HFF-Myc (cell line): Measurements from ENCODE around the gene DDX27.

Experiments
- DNase-seq: peaks from one replicate; pipeline ENCODE4 v3.0.0-alpha.2; 2011; ENCODE audit warnings: low read depth; ENCODE audit errors: extremely low read depth
- H3K4me3 ChIP-seq: replicated peaks from 2 replicates; pipeline ENCODE4 v1.5.1; 2011; ENCODE audit warnings: low read depth, mild to moderate bottlenecking, control low read depth, low read length
- TF ChIP-seq, protein P1 (sequence below): IDR thresholded peaks from 2 replicates; pipeline ENCODE4 v1.5.1; 2012; ENCODE audit warnings: mild to moderate bottlenecking, low read depth, low read length, control low read depth; ENCODE audit errors: missing control alignments

DDX27 gene

DNA sequence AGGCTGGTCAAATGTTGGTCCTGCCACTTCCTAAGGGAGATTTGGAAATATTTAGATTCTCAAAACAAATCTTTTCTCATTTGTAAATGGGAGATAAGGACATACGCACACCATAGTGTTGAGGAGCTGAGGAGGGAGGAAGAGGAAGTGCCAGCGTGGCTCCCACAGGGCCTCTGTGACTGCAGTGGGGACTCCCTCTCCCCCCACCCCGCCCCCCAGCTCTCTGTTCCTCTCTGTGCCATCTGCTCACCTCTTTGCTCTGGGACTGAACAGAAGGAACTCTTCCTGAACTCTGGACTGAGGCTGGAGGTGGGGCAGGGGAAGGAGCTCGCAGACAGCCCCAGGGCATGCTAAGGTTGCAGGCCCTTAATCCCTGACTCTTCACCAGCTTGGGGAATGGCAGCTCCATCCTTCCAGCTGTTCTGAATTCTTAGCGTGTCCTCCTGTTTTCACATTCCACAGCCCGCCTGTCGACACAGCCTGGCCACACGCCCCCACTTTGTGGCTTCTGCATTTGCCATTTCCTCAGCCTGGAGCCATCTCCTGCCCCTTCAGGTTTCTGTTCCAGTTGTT lies 11.4 kb downstream of the DDX27 start:
- H3K4me3 ChIP-seq: no peak overlapping the region
- no peak for DNase-seq
- TF ChIP-seq, protein P1, sequence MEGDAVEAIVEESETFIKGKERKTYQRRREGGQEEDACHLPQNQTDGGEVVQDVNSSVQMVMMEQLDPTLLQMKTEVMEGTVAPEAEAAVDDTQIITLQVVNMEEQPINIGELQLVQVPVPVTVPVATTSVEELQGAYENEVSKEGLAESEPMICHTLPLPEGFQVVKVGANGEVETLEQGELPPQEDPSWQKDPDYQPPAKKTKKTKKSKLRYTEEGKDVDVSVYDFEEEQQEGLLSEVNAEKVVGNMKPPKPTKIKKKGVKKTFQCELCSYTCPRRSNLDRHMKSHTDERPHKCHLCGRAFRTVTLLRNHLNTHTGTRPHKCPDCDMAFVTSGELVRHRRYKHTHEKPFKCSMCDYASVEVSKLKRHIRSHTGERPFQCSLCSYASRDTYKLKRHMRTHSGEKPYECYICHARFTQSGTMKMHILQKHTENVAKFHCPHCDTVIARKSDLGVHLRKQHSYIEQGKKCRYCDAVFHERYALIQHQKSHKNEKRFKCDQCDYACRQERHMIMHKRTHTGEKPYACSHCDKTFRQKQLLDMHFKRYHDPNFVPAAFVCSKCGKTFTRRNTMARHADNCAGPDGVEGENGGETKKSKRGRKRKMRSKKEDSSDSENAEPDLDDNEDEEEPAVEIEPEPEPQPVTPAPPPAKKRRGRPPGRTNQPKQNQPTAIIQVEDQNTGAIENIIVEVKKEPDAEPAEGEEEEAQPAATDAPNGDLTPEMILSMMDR: no peak

DNA sequence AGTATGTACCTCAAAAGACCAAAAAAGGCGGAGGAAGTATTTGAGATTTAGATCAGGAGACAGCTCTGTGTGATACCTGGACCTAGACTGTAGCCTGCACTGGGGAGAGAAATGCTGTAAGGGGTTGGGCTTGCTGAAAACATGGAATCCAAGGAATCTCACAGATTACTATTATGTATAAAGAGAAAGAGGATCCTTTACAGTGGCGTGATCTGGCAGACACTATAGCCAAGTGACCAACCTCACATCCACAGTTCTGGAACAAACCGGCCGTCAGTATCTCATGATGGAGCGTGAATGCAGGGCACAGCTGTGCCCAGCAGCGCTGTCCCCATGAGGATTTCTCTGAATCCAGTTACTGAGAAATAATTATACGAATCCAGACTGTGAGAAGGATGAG lies 12.3 kb downstream of the DDX27 start:
- TF ChIP-seq, protein P1: no peak
- H3K4me3 ChIP-seq: no peak overlapping the region
- no peak for DNase-seq

DNA sequence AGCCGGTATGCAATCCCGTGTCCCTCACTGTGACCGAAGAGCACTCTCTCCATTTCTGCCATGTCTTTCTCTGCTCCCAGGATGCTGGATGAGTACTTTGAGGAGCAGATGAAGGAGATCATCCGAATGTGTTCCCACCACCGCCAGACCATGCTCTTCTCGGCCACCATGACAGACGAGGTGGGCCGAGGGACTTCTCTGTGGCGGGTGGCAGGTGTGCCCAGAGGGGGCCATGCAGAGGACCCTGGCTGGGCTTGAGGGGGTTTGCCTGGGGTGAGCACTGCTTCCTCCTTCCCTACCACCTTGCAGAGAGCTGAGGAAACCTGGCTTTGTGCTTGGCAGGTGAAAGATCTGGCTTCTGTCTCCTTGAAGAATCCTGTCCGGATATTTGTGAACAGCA lies 14.0 kb downstream of the DDX27 start:
- H3K4me3 ChIP-seq: no peak overlapping the region
- DNase-seq: no peak
- TF ChIP-seq, protein P1: no peak

DNA sequence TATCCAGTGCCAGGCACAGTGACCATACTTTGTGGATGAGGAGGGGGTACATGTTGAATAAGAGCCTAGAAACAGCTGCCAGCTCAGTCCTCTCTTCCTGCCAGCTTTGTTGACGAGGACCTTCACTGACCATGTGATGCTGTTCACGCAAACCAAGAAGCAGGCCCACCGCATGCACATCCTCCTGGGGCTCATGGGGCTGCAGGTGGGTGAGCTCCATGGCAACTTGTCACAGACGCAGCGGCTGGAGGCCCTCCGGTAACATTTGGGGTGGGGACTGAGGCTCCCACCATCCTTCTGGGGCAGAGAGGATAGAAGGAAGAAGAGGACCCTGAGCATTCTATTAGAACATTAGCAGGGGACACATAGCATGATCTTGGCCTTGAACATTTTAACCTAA lies 15.6 kb downstream of the DDX27 start:
- H3K4me3 ChIP-seq: no peak overlapping the region
- no peak for DNase-seq
- TF ChIP-seq, protein P1: no peak

DNA sequence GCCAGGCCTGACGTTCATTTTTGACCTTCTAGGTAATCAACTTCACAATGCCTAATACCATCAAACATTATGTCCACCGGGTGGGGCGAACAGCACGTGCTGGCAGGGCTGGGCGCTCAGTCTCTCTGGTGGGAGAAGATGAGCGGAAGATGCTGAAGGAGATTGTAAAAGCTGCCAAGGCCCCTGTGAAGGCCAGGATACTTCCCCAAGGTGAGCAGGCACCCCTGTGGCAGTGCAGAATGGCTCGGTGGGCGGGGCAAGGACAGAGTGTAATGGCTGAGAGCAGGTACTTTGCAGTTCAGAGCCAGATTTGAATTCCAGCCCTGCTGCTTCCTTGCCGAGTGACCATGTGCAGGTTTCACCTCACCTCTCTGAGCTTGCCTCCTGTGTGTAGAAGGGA lies 17.1 kb downstream of the DDX27 start:
- DNase-seq: no peak
- TF ChIP-seq, protein P1: no peak
- H3K4me3 ChIP-seq: no peak overlapping the region

DNA sequence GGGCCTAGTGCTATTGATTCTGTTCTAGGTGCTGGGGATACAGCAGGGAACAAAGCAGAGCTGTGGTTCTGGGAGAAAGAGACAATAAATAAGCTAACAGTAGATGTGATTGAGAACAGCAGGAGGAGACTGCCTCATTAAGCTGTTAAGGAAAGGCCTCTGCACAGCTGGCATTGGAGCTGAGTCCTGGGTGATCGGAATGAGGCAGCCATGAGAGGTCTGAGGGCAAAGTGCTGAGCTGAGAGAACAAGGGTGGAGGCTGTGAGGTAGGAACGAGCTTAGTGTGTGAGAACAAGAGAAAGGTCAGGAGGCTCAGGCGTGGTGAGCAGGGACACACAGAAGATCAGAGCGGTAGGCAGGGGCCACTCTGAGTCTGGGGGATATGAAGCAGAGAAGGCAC lies 18.3 kb downstream of the DDX27 start:
- no peak overlapping the region for H3K4me3 ChIP-seq
- no peak for DNase-seq
- TF ChIP-seq, protein P1: no peak
